K562 (cell line): ENCODE data around the gene ADAMTS14.

Experiments used
- RCOR1 ChIP-seq, 2 experiments: IDR thresholded peaks; 2 replicates each; pipeline ENCODE4 v1.6.1; 2012; ENCODE audit warnings: low read depth in 2 of 2, low read length in 2 of 2, borderline replicate concordance in 1 of 2, improper control_type of control experiment in 1 of 2
- RFX5 ChIP-seq: IDR thresholded peaks from 2 replicates; pipeline ENCODE4 v1.6.1; 2011; ENCODE audit warnings: low read depth, mild to moderate bottlenecking, improper control_type of control experiment, low read length
- TF ChIP-seq, protein P1 (sequence below), 2 experiments: IDR thresholded peaks; 2 replicates each; pipeline ENCODE4 v1.6.1; 2012; ENCODE audit warnings: improper control_type of control experiment in 2 of 2, low read depth in 2 of 2, low read length in 2 of 2, borderline replicate concordance in 1 of 2
- TF ChIP-seq, protein P2 (sequence below): fragments of 450-650 bp; IDR thresholded peaks from 2 replicates; pipeline ENCODE4 v1.6.1; 2018; ENCODE audit not compliant: partially characterized antibody

DNA sequence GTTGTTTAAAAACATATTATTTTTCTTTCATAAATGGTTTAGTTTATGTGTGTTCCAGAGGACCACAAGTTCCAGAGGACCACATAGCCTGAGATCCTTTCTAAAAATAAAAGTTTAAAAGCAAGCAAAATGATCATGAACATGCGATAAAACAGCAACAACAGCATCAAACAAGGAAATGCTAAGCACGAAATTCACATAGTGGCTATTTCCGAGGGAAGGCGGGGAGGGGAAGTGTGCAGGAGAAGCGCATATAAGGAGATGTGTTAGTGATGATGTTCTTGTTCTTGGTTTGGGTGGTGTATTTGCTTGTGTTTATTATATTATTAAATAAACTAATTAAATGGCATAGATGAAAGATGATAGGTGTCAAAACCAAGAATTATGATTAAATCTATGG, 111.7 kb downstream of the ADAMTS14 start:
- TF ChIP-seq RCOR1 (IDR thresholded peaks at IDR 0.05; ENCODE audit: borderline replicate concordance in 1 of 2, low read depth in 2 of 2, low read length in 2 of 2) (no peak), RFX5 (no peak)
- TF ChIP-seq, protein P1, sequence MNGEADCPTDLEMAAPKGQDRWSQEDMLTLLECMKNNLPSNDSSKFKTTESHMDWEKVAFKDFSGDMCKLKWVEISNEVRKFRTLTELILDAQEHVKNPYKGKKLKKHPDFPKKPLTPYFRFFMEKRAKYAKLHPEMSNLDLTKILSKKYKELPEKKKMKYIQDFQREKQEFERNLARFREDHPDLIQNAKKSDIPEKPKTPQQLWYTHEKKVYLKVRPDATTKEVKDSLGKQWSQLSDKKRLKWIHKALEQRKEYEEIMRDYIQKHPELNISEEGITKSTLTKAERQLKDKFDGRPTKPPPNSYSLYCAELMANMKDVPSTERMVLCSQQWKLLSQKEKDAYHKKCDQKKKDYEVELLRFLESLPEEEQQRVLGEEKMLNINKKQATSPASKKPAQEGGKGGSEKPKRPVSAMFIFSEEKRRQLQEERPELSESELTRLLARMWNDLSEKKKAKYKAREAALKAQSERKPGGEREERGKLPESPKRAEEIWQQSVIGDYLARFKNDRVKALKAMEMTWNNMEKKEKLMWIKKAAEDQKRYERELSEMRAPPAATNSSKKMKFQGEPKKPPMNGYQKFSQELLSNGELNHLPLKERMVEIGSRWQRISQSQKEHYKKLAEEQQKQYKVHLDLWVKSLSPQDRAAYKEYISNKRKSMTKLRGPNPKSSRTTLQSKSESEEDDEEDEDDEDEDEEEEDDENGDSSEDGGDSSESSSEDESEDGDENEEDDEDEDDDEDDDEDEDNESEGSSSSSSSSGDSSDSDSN (IDR thresholded peaks at IDR 0.05; ENCODE audit: borderline replicate concordance in 1 of 2, low read depth in 2 of 2, low read length in 2 of 2), result no peak
- TF ChIP-seq, protein P2, sequence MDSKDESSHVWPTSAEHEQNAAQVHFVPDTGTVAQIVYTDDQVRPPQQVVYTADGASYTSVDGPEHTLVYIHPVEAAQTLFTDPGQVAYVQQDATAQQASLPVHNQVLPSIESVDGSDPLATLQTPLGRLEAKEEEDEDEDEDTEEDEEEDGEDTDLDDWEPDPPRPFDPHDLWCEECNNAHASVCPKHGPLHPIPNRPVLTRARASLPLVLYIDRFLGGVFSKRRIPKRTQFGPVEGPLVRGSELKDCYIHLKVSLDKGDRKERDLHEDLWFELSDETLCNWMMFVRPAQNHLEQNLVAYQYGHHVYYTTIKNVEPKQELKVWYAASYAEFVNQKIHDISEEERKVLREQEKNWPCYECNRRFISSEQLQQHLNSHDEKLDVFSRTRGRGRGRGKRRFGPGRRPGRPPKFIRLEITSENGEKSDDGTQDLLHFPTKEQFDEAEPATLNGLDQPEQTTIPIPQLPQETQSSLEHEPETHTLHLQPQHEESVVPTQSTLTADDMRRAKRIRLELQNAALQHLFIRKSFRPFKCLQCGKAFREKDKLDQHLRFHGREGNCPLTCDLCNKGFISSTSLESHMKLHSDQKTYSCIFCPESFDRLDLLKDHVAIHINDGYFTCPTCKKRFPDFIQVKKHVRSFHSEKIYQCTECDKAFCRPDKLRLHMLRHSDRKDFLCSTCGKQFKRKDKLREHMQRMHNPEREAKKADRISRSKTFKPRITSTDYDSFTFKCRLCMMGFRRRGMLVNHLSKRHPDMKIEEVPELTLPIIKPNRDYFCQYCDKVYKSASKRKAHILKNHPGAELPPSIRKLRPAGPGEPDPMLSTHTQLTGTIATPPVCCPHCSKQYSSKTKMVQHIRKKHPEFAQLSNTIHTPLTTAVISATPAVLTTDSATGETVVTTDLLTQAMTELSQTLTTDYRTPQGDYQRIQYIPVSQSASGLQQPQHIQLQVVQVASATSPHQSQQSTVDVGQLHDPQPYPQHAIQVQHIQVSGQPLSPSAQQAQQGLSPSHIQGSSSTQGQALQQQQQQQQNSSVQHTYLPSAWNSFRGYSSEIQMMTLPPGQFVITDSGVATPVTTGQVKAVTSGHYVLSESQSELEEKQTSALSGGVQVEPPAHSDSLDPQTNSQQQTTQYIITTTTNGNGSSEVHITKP, result no peak
